Ishikawa (cell line): ENCODE results near the gene PAPSS2.

Source experiments
- CEBPB ChIP-seq: IDR thresholded peaks from 2 replicates; pipeline ENCODE4 v1.6.1; 2012
- CREB1 ChIP-seq: IDR thresholded peaks from 2 replicates; pipeline ENCODE4 v1.6.1; 2012; ENCODE audit warnings: low read depth
- EGR1 ChIP-seq: IDR thresholded peaks from 2 replicates; pipeline ENCODE4 v1.6.1; 2012
- EP300 ChIP-seq: IDR thresholded peaks from 2 replicates; pipeline ENCODE4 v1.6.1; 2012; ENCODE audit warnings: borderline replicate concordance
- FOXM1 ChIP-seq: IDR thresholded peaks from 2 replicates; pipeline ENCODE4 v1.6.1; 2012; ENCODE audit warnings: low read depth, borderline replicate concordance
- NFIC ChIP-seq: IDR thresholded peaks from 2 replicates; pipeline ENCODE4 v1.6.1; 2012
- RAD21 ChIP-seq: IDR thresholded peaks from 2 replicates; pipeline ENCODE4 v1.6.1; 2012; ENCODE audit warnings: low read depth
- TAF1 ChIP-seq: IDR thresholded peaks from 2 replicates; pipeline ENCODE4 v1.6.1; 2012; ENCODE audit warnings: low read depth, mild to moderate bottlenecking
- TCF12 ChIP-seq: IDR thresholded peaks from 2 replicates; pipeline ENCODE4 v1.6.1; 2012; ENCODE audit warnings: low read depth
- TEAD4 ChIP-seq: IDR thresholded peaks from 2 replicates; pipeline ENCODE4 v1.6.1; 2012
- YY1 ChIP-seq: IDR thresholded peaks from 2 replicates; pipeline ENCODE4 v1.6.1; 2012; ENCODE audit warnings: low read depth
- ZBTB7A ChIP-seq: IDR thresholded peaks from 2 replicates; pipeline ENCODE4 v1.6.1; 2012; ENCODE audit warnings: low read depth
- TF ChIP-seq, protein P1 (sequence below): IDR thresholded peaks from 2 replicates; pipeline ENCODE4 v1.6.1; 2012; ENCODE audit warnings: low read depth, mild to moderate bottlenecking
- TF ChIP-seq, protein P2 (sequence below): IDR thresholded peaks from 2 replicates; pipeline ENCODE4 v1.6.1; 2012
- TF ChIP-seq, protein P3 (sequence below): IDR thresholded peaks from 2 replicates; pipeline ENCODE4 v1.6.1; 2012

Gene PAPSS2

DNA sequence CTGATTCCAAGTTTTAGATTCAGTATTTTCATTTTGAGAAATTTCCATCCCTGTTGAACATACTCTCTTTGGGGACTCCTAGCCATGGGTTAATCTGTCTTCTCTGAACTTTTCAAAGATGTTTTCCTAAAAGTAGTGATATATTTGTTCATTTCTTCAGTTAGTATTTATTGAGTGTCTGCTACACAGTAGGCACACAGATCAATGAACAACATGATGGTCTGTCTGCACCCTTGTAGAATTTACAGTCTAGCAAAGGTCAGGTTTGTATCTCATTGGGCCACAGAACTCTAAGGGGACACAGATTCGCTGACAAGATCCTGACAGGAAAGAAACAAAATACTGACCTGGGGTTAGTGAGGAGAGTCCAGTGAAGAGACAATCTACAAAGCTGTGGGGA is 42.2 kb upstream of the PAPSS2 start:
- TF ChIP-seq ZBTB7A (no peak), TAF1 (no peak), CEBPB (no peak), FOXM1 (no peak), RAD21 (no peak)
- TF ChIP-seq, protein P1, sequence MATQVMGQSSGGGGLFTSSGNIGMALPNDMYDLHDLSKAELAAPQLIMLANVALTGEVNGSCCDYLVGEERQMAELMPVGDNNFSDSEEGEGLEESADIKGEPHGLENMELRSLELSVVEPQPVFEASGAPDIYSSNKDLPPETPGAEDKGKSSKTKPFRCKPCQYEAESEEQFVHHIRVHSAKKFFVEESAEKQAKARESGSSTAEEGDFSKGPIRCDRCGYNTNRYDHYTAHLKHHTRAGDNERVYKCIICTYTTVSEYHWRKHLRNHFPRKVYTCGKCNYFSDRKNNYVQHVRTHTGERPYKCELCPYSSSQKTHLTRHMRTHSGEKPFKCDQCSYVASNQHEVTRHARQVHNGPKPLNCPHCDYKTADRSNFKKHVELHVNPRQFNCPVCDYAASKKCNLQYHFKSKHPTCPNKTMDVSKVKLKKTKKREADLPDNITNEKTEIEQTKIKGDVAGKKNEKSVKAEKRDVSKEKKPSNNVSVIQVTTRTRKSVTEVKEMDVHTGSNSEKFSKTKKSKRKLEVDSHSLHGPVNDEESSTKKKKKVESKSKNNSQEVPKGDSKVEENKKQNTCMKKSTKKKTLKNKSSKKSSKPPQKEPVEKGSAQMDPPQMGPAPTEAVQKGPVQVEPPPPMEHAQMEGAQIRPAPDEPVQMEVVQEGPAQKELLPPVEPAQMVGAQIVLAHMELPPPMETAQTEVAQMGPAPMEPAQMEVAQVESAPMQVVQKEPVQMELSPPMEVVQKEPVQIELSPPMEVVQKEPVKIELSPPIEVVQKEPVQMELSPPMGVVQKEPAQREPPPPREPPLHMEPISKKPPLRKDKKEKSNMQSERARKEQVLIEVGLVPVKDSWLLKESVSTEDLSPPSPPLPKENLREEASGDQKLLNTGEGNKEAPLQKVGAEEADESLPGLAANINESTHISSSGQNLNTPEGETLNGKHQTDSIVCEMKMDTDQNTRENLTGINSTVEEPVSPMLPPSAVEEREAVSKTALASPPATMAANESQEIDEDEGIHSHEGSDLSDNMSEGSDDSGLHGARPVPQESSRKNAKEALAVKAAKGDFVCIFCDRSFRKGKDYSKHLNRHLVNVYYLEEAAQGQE: no peak
- TF ChIP-seq, protein P2, sequence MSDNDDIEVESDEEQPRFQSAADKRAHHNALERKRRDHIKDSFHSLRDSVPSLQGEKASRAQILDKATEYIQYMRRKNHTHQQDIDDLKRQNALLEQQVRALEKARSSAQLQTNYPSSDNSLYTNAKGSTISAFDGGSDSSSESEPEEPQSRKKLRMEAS: no peak

DNA sequence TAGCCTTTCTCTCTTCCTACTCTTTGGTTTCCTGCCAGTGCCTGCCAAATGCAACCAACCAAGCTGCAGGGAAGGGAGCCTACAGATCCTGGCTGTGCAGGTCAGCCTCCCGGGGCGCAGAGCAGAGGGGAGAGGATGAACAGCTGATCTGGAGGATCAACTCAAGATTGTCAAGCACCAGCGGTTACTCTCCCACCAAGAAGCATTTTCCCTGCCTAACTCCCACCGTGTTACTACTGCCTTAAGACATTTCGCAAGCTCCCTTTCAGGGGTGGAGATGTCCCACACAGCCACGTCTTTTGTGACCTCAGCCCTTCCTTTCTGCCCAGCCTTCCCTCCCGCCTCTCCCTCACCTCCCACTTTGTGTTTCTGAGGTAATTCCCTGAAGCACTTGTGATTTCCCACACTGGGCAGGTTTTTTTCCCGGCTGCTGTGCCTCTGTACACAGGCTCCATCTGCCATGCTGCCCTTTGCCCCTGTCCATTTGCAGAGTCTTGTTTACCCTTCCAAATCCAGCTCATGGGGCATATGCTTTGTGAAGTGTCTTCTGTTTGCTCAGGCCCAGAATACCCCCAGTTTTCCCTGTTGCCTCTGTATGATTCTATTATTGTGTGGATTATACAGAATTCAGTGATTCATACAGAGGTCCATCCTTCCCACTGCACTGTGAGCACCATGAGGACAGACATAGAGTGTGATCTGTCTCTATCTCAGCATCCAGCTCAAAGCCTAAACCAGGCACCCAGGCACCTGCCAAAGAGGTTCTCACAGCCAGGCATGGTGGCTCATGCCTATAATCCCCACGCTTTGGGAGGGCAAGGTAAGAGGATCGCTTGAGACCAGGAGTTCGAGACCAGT is 40.9 kb upstream of the PAPSS2 start:
- TF ChIP-seq CEBPB: peak; percentile 44; the same call in 1 of the 2 replicates
- TF ChIP-seq ZBTB7A: no peak

DNA sequence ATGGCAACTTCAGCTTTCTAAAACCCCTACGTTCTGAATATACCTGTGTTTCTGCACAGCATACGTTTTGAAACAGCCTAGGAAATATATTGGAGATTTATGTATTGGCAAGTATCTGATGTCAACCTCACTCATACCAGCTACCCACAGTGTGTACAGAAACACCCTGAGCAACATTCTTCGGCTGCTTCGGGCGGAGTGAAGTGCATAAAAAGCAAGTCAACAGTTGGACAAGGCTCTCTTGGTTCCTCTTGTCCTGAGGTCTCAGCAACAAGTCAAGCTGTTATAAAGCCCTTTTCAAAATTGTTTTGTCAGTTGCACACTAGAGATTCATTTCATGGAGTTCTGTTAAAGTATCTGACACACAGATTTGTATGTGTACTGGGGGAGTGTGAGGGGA is 40.0 kb upstream of the PAPSS2 start:
- no peak for TF ChIP-seq TAF1
- no peak for TF ChIP-seq TCF12
- TF ChIP-seq TEAD4: no peak
- TF ChIP-seq, protein P3, sequence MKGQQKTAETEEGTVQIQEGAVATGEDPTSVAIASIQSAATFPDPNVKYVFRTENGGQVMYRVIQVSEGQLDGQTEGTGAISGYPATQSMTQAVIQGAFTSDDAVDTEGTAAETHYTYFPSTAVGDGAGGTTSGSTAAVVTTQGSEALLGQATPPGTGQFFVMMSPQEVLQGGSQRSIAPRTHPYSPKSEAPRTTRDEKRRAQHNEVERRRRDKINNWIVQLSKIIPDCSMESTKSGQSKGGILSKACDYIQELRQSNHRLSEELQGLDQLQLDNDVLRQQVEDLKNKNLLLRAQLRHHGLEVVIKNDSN: no peak

DNA sequence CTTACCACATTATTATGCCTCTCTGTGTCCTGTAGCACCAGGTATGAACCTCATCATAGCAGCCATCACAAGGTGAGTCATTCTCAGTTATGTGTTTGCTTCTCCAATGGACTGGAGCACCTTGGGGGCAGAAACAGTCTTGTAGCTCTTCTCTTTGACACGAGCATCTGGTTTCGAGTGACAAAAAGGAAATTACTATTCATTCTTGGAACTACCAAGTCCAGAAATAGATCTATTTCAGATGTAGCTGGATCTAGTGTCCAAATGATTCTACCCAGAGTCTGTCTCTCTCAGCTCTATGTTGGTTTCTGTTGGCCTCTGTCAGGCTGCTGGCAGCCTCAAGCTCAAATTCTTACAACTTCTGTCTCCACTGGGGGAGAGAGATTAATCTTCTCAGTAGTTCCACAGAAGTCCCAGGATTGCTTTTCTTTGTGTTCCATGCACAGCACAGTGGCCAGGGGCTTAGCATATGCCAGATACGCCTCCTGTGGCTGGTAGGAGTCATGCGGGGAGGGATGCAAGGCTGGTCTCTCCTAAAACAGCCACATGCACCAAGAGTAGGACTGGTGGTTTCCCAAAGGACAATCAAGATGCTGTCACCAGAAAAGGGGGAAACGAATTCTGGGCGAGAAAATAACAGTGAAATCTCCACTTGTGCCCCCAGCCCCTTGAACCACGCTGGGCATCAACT is 37.2 kb upstream of the PAPSS2 start:
- TF ChIP-seq, protein P1: no peak
- TF ChIP-seq RAD21: peak; percentile 39; the same call in 1 of the 2 replicates

DNA sequence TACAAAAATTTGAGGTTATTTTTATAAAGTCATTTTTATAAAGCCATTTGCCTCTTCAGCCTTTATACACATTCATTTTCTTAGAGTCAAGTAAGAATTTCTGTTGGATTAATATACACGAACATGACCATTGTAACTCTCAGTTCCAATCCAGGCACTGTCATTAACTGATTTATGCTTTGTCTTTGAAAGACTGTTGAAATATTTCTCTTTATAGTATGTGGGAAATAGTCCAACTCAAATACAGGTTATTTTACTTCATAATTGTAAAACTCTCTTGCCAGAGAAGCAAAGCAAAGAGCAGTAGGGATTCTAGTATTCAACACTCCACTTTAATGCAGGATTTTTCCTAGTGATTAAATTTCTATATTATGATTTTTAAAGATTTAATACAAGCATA is 36.5 kb upstream of the PAPSS2 start:
- no peak for TF ChIP-seq YY1
- TF ChIP-seq FOXM1: no peak
- TF ChIP-seq, protein P3: no peak
- no peak for TF ChIP-seq TEAD4
- no peak for TF ChIP-seq EP300
- TF ChIP-seq, protein P2: no peak
- TF ChIP-seq NFIC: no peak

DNA sequence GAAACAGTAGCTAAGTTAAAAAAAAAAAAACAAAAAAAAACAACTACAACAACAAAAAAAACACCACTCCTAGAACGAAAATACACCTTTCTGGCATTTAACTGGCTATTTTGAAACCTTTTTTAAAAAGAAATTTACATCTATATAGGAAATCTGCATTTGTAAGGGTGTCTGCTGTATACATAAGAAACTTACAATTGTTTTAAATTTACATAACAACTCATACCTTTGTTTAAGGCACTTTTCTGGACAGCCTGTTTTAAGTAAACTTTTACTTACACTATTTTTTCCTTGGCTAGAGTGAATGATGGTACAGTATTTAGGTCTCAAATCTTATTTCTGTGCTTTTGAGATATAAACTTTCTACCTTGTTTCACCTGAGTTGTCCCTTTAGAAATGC is 34.0 kb upstream of the PAPSS2 start:
- TF ChIP-seq EP300 (no peak), EGR1 (no peak), FOXM1 (no peak), CEBPB (no peak), RAD21 (no peak), YY1 (no peak), CREB1 (no peak), ZBTB7A (no peak), TEAD4 (no peak)
- TF ChIP-seq, protein P3: no peak
